Activated T-cell treated with anti-CD3 and anti-CD28 coated beads, Interleukin-2, amount 50 U/mL, for 4 hours (primary cell): ENCODE data around the gene SH3RF1. TPM values are rescaled to one million over a fixed set of nuclear protein-coding genes. Genes with fewer than 3 reads are reported as not detected.
A peak's percentile ranks its signal among the peaks of the same experiment; 100 is the strongest.

Source experiments
- ATAC-seq, 2 donors: fragments of 200-7000 bp; cut with Tn5 transposase; one replicate each; pipeline ENCODE4 v1.10.0; 2021
- DNase-seq: peaks from one replicate; pipeline ENCODE4 v3.0.0-alpha.2; 2020
- H3K27me3 Mint-ChIP-seq: one replicate; pipeline ENCODE4 v1.8.0; 2021; ENCODE audit warnings: low read depth, mixed read lengths
- H3K36me3 Mint-ChIP-seq: one replicate; pipeline ENCODE4 v1.8.0; 2022; ENCODE audit warnings: mixed read lengths; ENCODE audit not compliant: insufficient read depth
- H3K4me1 Mint-ChIP-seq: one replicate; pipeline ENCODE4 v1.8.0; 2021; ENCODE audit warnings: low read depth, mixed read lengths
- H3K4me3 Mint-ChIP-seq: one replicate; pipeline ENCODE4 v1.8.0; 2021; ENCODE audit warnings: mild to moderate bottlenecking, moderate library complexity, mixed read lengths
- H3K9me3 Mint-ChIP-seq: one replicate; pipeline ENCODE4 v1.8.0; 2021; ENCODE audit warnings: mixed read lengths
- total RNA-seq, 3 donors: library from RNA; stranded (reverse); gene quantifications; one replicate each; pipeline ENCODE4 v1.2.1, GENCODE V29; 2021

The SH3RF1 gene
- total RNA-seq, 3 donors from 2014 or later: 0.43 to 1.2 (median 0.56) TPM

- no peaks in the 10 kb centered on the region for H3K9me3 Mint-ChIP-seq
- H3K4me3 Mint-ChIP-seq: no peak overlapping the region
- peaks cover 3% of the 10 kb centered on the region for H3K27me3 Mint-ChIP-seq
- no peaks in the 10 kb centered on the region for H3K4me1 Mint-ChIP-seq
- ATAC-seq (no peak), DNase-seq (no peak)
- no peaks in the 10 kb centered on the region for H3K36me3 Mint-ChIP-seq
Observed at GRCh38 chr4:169234137-169234855, 36.5 kb downstream of the SH3RF1 start.

- Mint-ChIP-seq H3K4me1 (no peaks in the 10 kb centered on the region), H3K9me3 (no peaks in the 10 kb centered on the region), H3K27me3 (no peaks in the 10 kb centered on the region), H3K36me3 (no peaks in the 10 kb centered on the region), H3K4me3 (no peak overlapping the region)
- ATAC-seq (no peak), DNase-seq (no peak)
Observed at GRCh38 chr4:169233691-169234090, 37.1 kb downstream of the SH3RF1 start.

- ATAC-seq: no peak
- H3K36me3 Mint-ChIP-seq: no peaks in the 10 kb centered on the region
- no peaks in the 10 kb centered on the region for H3K27me3 Mint-ChIP-seq
- DNase-seq: no peak
- no peak overlapping the region for H3K4me3 Mint-ChIP-seq
- H3K4me1 Mint-ChIP-seq: no peaks in the 10 kb centered on the region
- no peaks in the 10 kb centered on the region for H3K9me3 Mint-ChIP-seq
Observed at GRCh38 chr4:169231647-169232262, 39.0 kb downstream of the SH3RF1 start.

- ATAC-seq (no peak), DNase-seq (no peak)
- Mint-ChIP-seq H3K4me3 (no peak overlapping the region), H3K36me3 (no peaks in the 10 kb centered on the region), H3K4me1 (no peaks in the 10 kb centered on the region), H3K9me3 (no peaks in the 10 kb centered on the region), H3K27me3 (no peaks in the 10 kb centered on the region)
Observed at GRCh38 chr4:169229571-169230028, 41.2 kb downstream of the SH3RF1 start.

GRCh38 chr4:169228076-169228475 is 42.7 kb downstream of the SH3RF1 start:
- DNase-seq (no peak), ATAC-seq (no peak)
- Mint-ChIP-seq H3K27me3 (no peaks in the 10 kb centered on the region), H3K9me3 (no peaks in the 10 kb centered on the region), H3K36me3 (no peaks in the 10 kb centered on the region), H3K4me3 (no peak overlapping the region), H3K4me1 (no peaks in the 10 kb centered on the region)

GRCh38 chr4:169226565-169226964 is 44.2 kb downstream of the SH3RF1 start:
- Mint-ChIP-seq H3K4me3 (no peak overlapping the region), H3K27me3 (no peaks in the 10 kb centered on the region), H3K9me3 (no peaks in the 10 kb centered on the region), H3K36me3 (no peaks in the 10 kb centered on the region), H3K4me1 (no peaks in the 10 kb centered on the region)
- no peak for ATAC-seq
- DNase-seq: no peak

- Mint-ChIP-seq H3K9me3 (no peaks in the 10 kb centered on the region), H3K27me3 (peaks cover 2% of the 10 kb centered on the region), H3K4me3 (no peak overlapping the region)
Observed at GRCh38 chr4:169225812-169226211, 44.9 kb downstream of the SH3RF1 start.

GRCh38 chr4:169225058-169225751 is 45.6 kb downstream of the SH3RF1 start:
- DNase-seq (no peak), ATAC-seq (peak; percentile 69 to 73)
- Mint-ChIP-seq H3K27me3 (peaks cover 2% of the 10 kb centered on the region), H3K9me3 (no peaks in the 10 kb centered on the region), H3K4me1 (no peaks in the 10 kb centered on the region), H3K36me3 (no peaks in the 10 kb centered on the region), H3K4me3 (no peak overlapping the region)

More at GRCh38 chr4:169225812-169226211, 44.9 kb downstream of the SH3RF1 start:
- no peaks in the 10 kb centered on the region for H3K36me3 Mint-ChIP-seq
- ATAC-seq (peak; percentile 58 to 62), DNase-seq (no peak)
- H3K4me1 Mint-ChIP-seq: no peaks in the 10 kb centered on the region

- no peak for DNase-seq
- Mint-ChIP-seq H3K9me3 (no peaks in the 10 kb centered on the region), H3K4me1 (no peaks in the 10 kb centered on the region), H3K36me3 (no peaks in the 10 kb centered on the region), H3K4me3 (no peak overlapping the region), H3K27me3 (peaks cover 2% of the 10 kb centered on the region)
- ATAC-seq: no peak
Observed at GRCh38 chr4:169222761-169223160, 48.0 kb downstream of the SH3RF1 start.

- Mint-ChIP-seq H3K27me3 (peaks cover 2% of the 10 kb centered on the region), H3K36me3 (no peaks in the 10 kb centered on the region), H3K4me3 (no peak overlapping the region), H3K4me1 (no peaks in the 10 kb centered on the region), H3K9me3 (no peaks in the 10 kb centered on the region)
- no peak for DNase-seq
- no peak for ATAC-seq
Observed at GRCh38 chr4:169221662-169222061, 49.1 kb downstream of the SH3RF1 start.

- peaks cover 2% of the 10 kb centered on the region for H3K27me3 Mint-ChIP-seq
- no peaks in the 10 kb centered on the region for H3K9me3 Mint-ChIP-seq
- no peaks in the 10 kb centered on the region for H3K4me1 Mint-ChIP-seq
- no peaks in the 10 kb centered on the region for H3K36me3 Mint-ChIP-seq
- no peak overlapping the region for H3K4me3 Mint-ChIP-seq
- no peak for ATAC-seq
- no peak for DNase-seq
Observed at GRCh38 chr4:169220854-169221411, 49.8 kb downstream of the SH3RF1 start.

GRCh38 chr4:169220447-169220846 is 50.3 kb downstream of the SH3RF1 start:
- Mint-ChIP-seq H3K9me3 (no peaks in the 10 kb centered on the region), H3K36me3 (no peaks in the 10 kb centered on the region), H3K4me3 (no peak overlapping the region), H3K4me1 (no peaks in the 10 kb centered on the region), H3K27me3 (peaks cover 2% of the 10 kb centered on the region)
- DNase-seq: no peak
- ATAC-seq: no peak

GRCh38 chr4:169219440-169219839 is 51.3 kb downstream of the SH3RF1 start:
- ATAC-seq (no peak), DNase-seq (no peak)
- Mint-ChIP-seq H3K4me1 (no peaks in the 10 kb centered on the region), H3K9me3 (no peaks in the 10 kb centered on the region), H3K4me3 (no peak overlapping the region), H3K36me3 (no peaks in the 10 kb centered on the region), H3K27me3 (peaks cover 4% of the 10 kb centered on the region)

- ATAC-seq (no peak), DNase-seq (no peak)
- Mint-ChIP-seq H3K4me1 (no peaks in the 10 kb centered on the region), H3K27me3 (peaks cover 2% of the 10 kb centered on the region), H3K36me3 (no peaks in the 10 kb centered on the region), H3K9me3 (no peaks in the 10 kb centered on the region), H3K4me3 (no peak overlapping the region)
Observed at GRCh38 chr4:169215656-169216055, 55.1 kb downstream of the SH3RF1 start.
